Measurements from ENCODE around the gene SPATA7.

Gene SPATA7

GRCh38 chr14:88348546-88348945, 36.9 kb upstream of the SPATA7 start:
- H3K4me1 ChIP-seq (ENCODE audit: insufficient read depth, poor library complexity, severe bottlenecking), result no peaks in the 10 kb centered on the region
- H3K4me3 ChIP-seq (ENCODE audit: severe bottlenecking), result no peak overlapping the region
- no peaks in the 10 kb centered on the region for H3K27me3 ChIP-seq (ENCODE audit: insufficient read depth, poor library complexity, severe bottlenecking)
- DNase-seq (ENCODE audit: low spot score) (no peak), ATAC-seq (ENCODE audit: low read depth) (no peak)
- no peaks in the 10 kb centered on the region for H3K9me3 ChIP-seq (ENCODE audit: severe bottlenecking)
- no peaks in the 10 kb centered on the region for H3K36me3 ChIP-seq (ENCODE audit: low read depth)
- no peak overlapping the region for H3K27ac ChIP-seq (ENCODE audit: poor library complexity, severe bottlenecking)
- no peak for TF ChIP-seq CTCF (IDR thresholded peaks at IDR 0.05; ENCODE audit: poor library complexity, severe bottlenecking)

- Histone ChIP-seq H3K27me3 (ENCODE audit: insufficient read depth, poor library complexity, severe bottlenecking) (no peaks in the 10 kb centered on the region), H3K27ac (ENCODE audit: poor library complexity, severe bottlenecking) (no peak overlapping the region), H3K4me3 (ENCODE audit: severe bottlenecking) (no peak overlapping the region), H3K9me3 (ENCODE audit: severe bottlenecking) (no peaks in the 10 kb centered on the region), H3K36me3 (ENCODE audit: low read depth) (no peaks in the 10 kb centered on the region), H3K4me1 (ENCODE audit: insufficient read depth, poor library complexity, severe bottlenecking) (no peaks in the 10 kb centered on the region)
- DNase-seq (ENCODE audit: low spot score) (no peak), ATAC-seq (ENCODE audit: low read depth) (peak; percentile 55; the same call in 2 of the 3 replicates)
- no peak for TF ChIP-seq CTCF (IDR thresholded peaks at IDR 0.05; ENCODE audit: poor library complexity, severe bottlenecking)
Observed at GRCh38 chr14:88351966-88352691, 33.3 kb upstream of the SPATA7 start.

- peak; percentile 18; the same call in 1 of the 3 replicates for ATAC-seq (ENCODE audit: low read depth)
- DNase-seq (ENCODE audit: low spot score), result no peak
- Histone ChIP-seq H3K27me3 (ENCODE audit: insufficient read depth, poor library complexity, severe bottlenecking) (no peaks in the 10 kb centered on the region), H3K4me1 (ENCODE audit: insufficient read depth, poor library complexity, severe bottlenecking) (no peaks in the 10 kb centered on the region), H3K4me3 (ENCODE audit: severe bottlenecking) (no peak overlapping the region), H3K36me3 (ENCODE audit: low read depth) (no peaks in the 10 kb centered on the region), H3K9me3 (ENCODE audit: severe bottlenecking) (no peaks in the 10 kb centered on the region), H3K27ac (ENCODE audit: poor library complexity, severe bottlenecking) (no peak overlapping the region)
- no peak for TF ChIP-seq CTCF (IDR thresholded peaks at IDR 0.05; ENCODE audit: poor library complexity, severe bottlenecking)
Observed at GRCh38 chr14:88352698-88353097, 32.8 kb upstream of the SPATA7 start.

GRCh38 chr14:88354358-88354757, 31.1 kb upstream of the SPATA7 start:
- Histone ChIP-seq H3K36me3 (ENCODE audit: low read depth) (no peaks in the 10 kb centered on the region), H3K4me3 (ENCODE audit: severe bottlenecking) (no peak overlapping the region), H3K27ac (ENCODE audit: poor library complexity, severe bottlenecking) (no peak overlapping the region), H3K27me3 (ENCODE audit: insufficient read depth, poor library complexity, severe bottlenecking) (no peaks in the 10 kb centered on the region), H3K9me3 (ENCODE audit: severe bottlenecking) (no peaks in the 10 kb centered on the region), H3K4me1 (ENCODE audit: insufficient read depth, poor library complexity, severe bottlenecking) (no peaks in the 10 kb centered on the region)
- ATAC-seq (ENCODE audit: low read depth) (no peak), DNase-seq (ENCODE audit: low spot score) (no peak)
- no peak for TF ChIP-seq CTCF (IDR thresholded peaks at IDR 0.05; ENCODE audit: poor library complexity, severe bottlenecking)

GRCh38 chr14:88359500-88359899, 26.0 kb upstream of the SPATA7 start:
- Histone ChIP-seq H3K27ac (ENCODE audit: poor library complexity, severe bottlenecking) (no peak overlapping the region), H3K9me3 (ENCODE audit: severe bottlenecking) (no peaks in the 10 kb centered on the region), H3K4me3 (ENCODE audit: severe bottlenecking) (no peak overlapping the region), H3K36me3 (ENCODE audit: low read depth) (no peaks in the 10 kb centered on the region), H3K27me3 (ENCODE audit: insufficient read depth, poor library complexity, severe bottlenecking) (peaks cover 4% of the 10 kb centered on the region), H3K4me1 (ENCODE audit: insufficient read depth, poor library complexity, severe bottlenecking) (no peaks in the 10 kb centered on the region)
- no peak for DNase-seq (ENCODE audit: low spot score)
- TF ChIP-seq CTCF (IDR thresholded peaks at IDR 0.05; ENCODE audit: poor library complexity, severe bottlenecking), result no peak
- ATAC-seq (ENCODE audit: low read depth), result no peak

All from RWPE2 (cell line).